Measurements from ENCODE around the gene PPP1R16B. TPM values are rescaled to one million over a fixed set of nuclear protein-coding genes. Genes with fewer than 3 reads are reported as not detected.

The PPP1R16B gene
- total RNA-seq, 1 donor from 2014 or later: not detected

GRCh38 chr20:38770970-38771369 is 34.5 kb upstream of the PPP1R16B start:
- Mint-ChIP-seq H3K27ac (ENCODE audit: unreplicated experiment) (no peak overlapping the region), H3K9me3 (ENCODE audit: unreplicated experiment) (peaks cover 11% of the 10 kb centered on the region), H3K27me3 (ENCODE audit: unreplicated experiment) (no peaks in the 10 kb centered on the region), H3K4me3 (ENCODE audit: unreplicated experiment) (no peak overlapping the region), H3K36me3 (ENCODE audit: unreplicated experiment) (peaks cover 54% of the 10 kb centered on the region), H3K4me1 (ENCODE audit: unreplicated experiment) (peaks cover under 1% of the 10 kb centered on the region)
- no peak for DNase-seq (ENCODE audit: extremely low spot score, unreplicated experiment)
- no peak for TF ChIP-seq CTCF (IDR thresholded peaks at IDR 0.05)

- Mint-ChIP-seq H3K36me3 (ENCODE audit: unreplicated experiment) (peaks cover 52% of the 10 kb centered on the region), H3K4me1 (ENCODE audit: unreplicated experiment) (no peaks in the 10 kb centered on the region), H3K27ac (ENCODE audit: unreplicated experiment) (no peak overlapping the region), H3K27me3 (ENCODE audit: unreplicated experiment) (no peaks in the 10 kb centered on the region), H3K9me3 (ENCODE audit: unreplicated experiment) (peaks cover 11% of the 10 kb centered on the region), H3K4me3 (ENCODE audit: unreplicated experiment) (no peak overlapping the region)
- no peak for DNase-seq (ENCODE audit: extremely low spot score, unreplicated experiment)
- no peak for TF ChIP-seq CTCF (IDR thresholded peaks at IDR 0.05)
Measured at GRCh38 chr20:38771621-38772020, 33.9 kb upstream of the PPP1R16B start.

- H3K4me3 Mint-ChIP-seq (ENCODE audit: unreplicated experiment): no peak overlapping the region
- H3K9me3 Mint-ChIP-seq (ENCODE audit: unreplicated experiment): peaks cover 11% of the 10 kb centered on the region
Measured at GRCh38 chr20:38774167-38774566, 31.3 kb upstream of the PPP1R16B start.

GRCh38 chr20:38776363-38776762 is 29.1 kb upstream of the PPP1R16B start:
- no peak overlapping the region for H3K27ac Mint-ChIP-seq (ENCODE audit: unreplicated experiment)
- peaks cover 11% of the 10 kb centered on the region for H3K9me3 Mint-ChIP-seq (ENCODE audit: unreplicated experiment)
- no peak for DNase-seq (ENCODE audit: extremely low spot score, unreplicated experiment)
- no peak for TF ChIP-seq CTCF (IDR thresholded peaks at IDR 0.05)
- H3K36me3 Mint-ChIP-seq (ENCODE audit: unreplicated experiment): peaks cover 39% of the 10 kb centered on the region
- H3K27me3 Mint-ChIP-seq (ENCODE audit: unreplicated experiment): no peaks in the 10 kb centered on the region
- peaks cover 6% of the 10 kb centered on the region for H3K4me1 Mint-ChIP-seq (ENCODE audit: unreplicated experiment)
- H3K4me3 Mint-ChIP-seq (ENCODE audit: unreplicated experiment): no peak overlapping the region

More at GRCh38 chr20:38774167-38774566, 31.3 kb upstream of the PPP1R16B start:
- Mint-ChIP-seq H3K4me1 (ENCODE audit: unreplicated experiment) (no peaks in the 10 kb centered on the region), H3K27me3 (ENCODE audit: unreplicated experiment) (no peaks in the 10 kb centered on the region), H3K36me3 (ENCODE audit: unreplicated experiment) (peaks cover 41% of the 10 kb centered on the region), H3K27ac (ENCODE audit: unreplicated experiment) (no peak overlapping the region)
- DNase-seq (ENCODE audit: extremely low spot score, unreplicated experiment): no peak
- no peak for TF ChIP-seq CTCF (IDR thresholded peaks at IDR 0.05)

GRCh38 chr20:38779247-38780097 is 26.0 kb upstream of the PPP1R16B start:
- no peak overlapping the region for H3K27ac Mint-ChIP-seq (ENCODE audit: unreplicated experiment)
- H3K4me1 Mint-ChIP-seq (ENCODE audit: unreplicated experiment): peaks cover 6% of the 10 kb centered on the region
- DNase-seq (ENCODE audit: extremely low spot score, unreplicated experiment): no peak
- no peak overlapping the region for H3K4me3 Mint-ChIP-seq (ENCODE audit: unreplicated experiment)
- peaks cover 10% of the 10 kb centered on the region for H3K36me3 Mint-ChIP-seq (ENCODE audit: unreplicated experiment)
- no peak for TF ChIP-seq CTCF (IDR thresholded peaks at IDR 0.05)
- H3K27me3 Mint-ChIP-seq (ENCODE audit: unreplicated experiment): no peaks in the 10 kb centered on the region
- H3K9me3 Mint-ChIP-seq (ENCODE audit: unreplicated experiment): peaks cover under 1% of the 10 kb centered on the region
